B cell (primary cell): ENCODE results near the gene RTN4RL2. TPM values are rescaled to one million over a fixed set of nuclear protein-coding genes. Genes with fewer than 3 reads are reported as not detected.

ENCODE experiments used
- ATAC-seq: fragments of 200-7000 bp; cut with Tn5 transposase; one replicate; pipeline ENCODE4 v1.10.0; 2021; ENCODE audit warnings: low read depth, mild to moderate bottlenecking, moderate number of reproducible peaks, moderate library complexity
- CTCF ChIA-PET: fragments of 350-600 bp; sonication (Branson Sonifier 250); formaldehyde crosslinking; loops from one replicate; lab custom pipeline; 2021; ENCODE audit warnings: antibody characterized with exemption, inconsistent platforms; lab: Charles Lee
- POLR2A ChIA-PET: fragments of 350-600 bp; sonication (Branson Sonifier 250); formaldehyde crosslinking; loops from one replicate; lab custom pipeline; 2021; ENCODE audit warnings: antibody characterized with exemption; lab: Charles Lee
- DNase-seq: peaks from one replicate; pipeline ENCODE4 v3.0.0; 2013
- H2AFZ ChIP-seq: 2 replicates; pipeline ENCODE4 v1.6.1; 2012; ENCODE audit warnings: mild to moderate bottlenecking, low read depth, low read length; ENCODE audit not compliant: insufficient read depth, poor library complexity, severe bottlenecking
- H3K27ac ChIP-seq, 2 donors: 1 replicate in 1 of 2; 2 replicates in 1 of 2; pipeline ENCODE4 v1.5.1; 2012 to 2013; ENCODE audit warnings: low read length in 2 of 2, mild to moderate bottlenecking in 2 of 2, moderate library complexity in 1 of 2
- H3K27me3 ChIP-seq, 4 experiments: fragments of 200-600 bp in 1 of 4; sonication (generic) in 1 of 4; replicated peaks in 1 of 4; 1 replicate in 2 of 4; 2 replicates in 2 of 4; pipeline versions ENCODE4 v1.6.1 to v1.7.0; 2013 to 2016; ENCODE audit warnings: low read length in 3 of 4, mild to moderate bottlenecking in 2 of 4, mixed read lengths in 1 of 4, moderate library complexity in 1 of 4; ENCODE audit not compliant: insufficient read depth in 4 of 4, control insufficient read depth in 3 of 4; ENCODE audit errors: control extremely low read depth in 1 of 4
- H3K36me3 ChIP-seq, 2 experiments: replicated peaks in 1 of 2; 1 replicate in 1 of 2; 2 replicates in 1 of 2; pipeline versions ENCODE4 v1.6.1 to v1.7.1; 2013; ENCODE audit warnings: low read length in 1 of 2; ENCODE audit not compliant: insufficient read depth in 2 of 2, control insufficient read depth in 1 of 2; ENCODE audit errors: control extremely low read depth in 1 of 2, extremely low read depth in 1 of 2
- H3K4me1 ChIP-seq, 2 donors: fragments of 200-600 bp in 1 of 2; sonication (generic) in 1 of 2; 1 replicate in 1 of 2; 2 replicates in 1 of 2; pipeline versions ENCODE4 v1.5.1 to v1.6.1; 2013 to 2017; ENCODE audit warnings: low read length in 2 of 2; ENCODE audit not compliant: control insufficient read depth in 2 of 2, insufficient read depth in 2 of 2
- H3K4me2 ChIP-seq: replicated peaks from 2 replicates; pipeline ENCODE3; 2012; ENCODE audit warnings: mild to moderate bottlenecking, low read depth, low read length; ENCODE audit not compliant: poor library complexity, severe bottlenecking
- H3K4me3 ChIP-seq, 5 experiments: fragments of 200-600 bp in 1 of 5; sonication (generic) in 1 of 5; 1 replicate in 3 of 5; 2 replicates in 2 of 5; pipeline versions ENCODE4 v1.5.1 to v1.7.0; 2011 to 2016; ENCODE audit warnings: low read length in 4 of 5, mild to moderate bottlenecking in 4 of 5, low read depth in 2 of 5, control low read depth in 1 of 5, moderate library complexity in 1 of 5; ENCODE audit not compliant: insufficient read depth in 1 of 5; ENCODE audit errors: control extremely low read depth in 1 of 5, extremely low read depth in 1 of 5
- H3K79me2 ChIP-seq: fragments of 200-600 bp; sonication (generic); one replicate; pipeline ENCODE4 v1.6.0; 2016; ENCODE audit warnings: low read length; ENCODE audit not compliant: control insufficient read depth, insufficient read depth
- H3K9ac ChIP-seq: fragments of 200-600 bp; sonication (generic); 2 replicates; pipeline ENCODE4 v1.6.1; 2017; ENCODE audit warnings: mild to moderate bottlenecking, low read length, moderate library complexity
- H3K9me3 ChIP-seq, 3 donors: one replicate each; pipeline versions ENCODE4 v1.6.1 to v1.7.1; 2013; ENCODE audit warnings: low read length in 2 of 3; ENCODE audit not compliant: control insufficient read depth in 2 of 3, insufficient read depth in 1 of 3; ENCODE audit errors: control extremely low read depth in 1 of 3
- H4K20me1 ChIP-seq: 2 replicates; pipeline ENCODE4 v1.6.0; 2012; ENCODE audit warnings: mild to moderate bottlenecking, low read length; ENCODE audit not compliant: insufficient read depth, control insufficient read depth, poor library complexity, severe bottlenecking
- H3K27ac Mint-ChIP-seq: one replicate; pipeline ENCODE4 v1.8.0; 2021; ENCODE audit warnings: mixed read lengths
- H3K27me3 Mint-ChIP-seq: one replicate; pipeline ENCODE4 v1.8.0; 2021; ENCODE audit warnings: mixed read lengths
- H3K4me1 Mint-ChIP-seq: one replicate; pipeline ENCODE4 v1.8.0; 2021; ENCODE audit warnings: mixed read lengths
- H3K4me3 Mint-ChIP-seq: one replicate; pipeline ENCODE4 v1.8.0; 2021; ENCODE audit warnings: mixed read lengths
- H3K9me3 Mint-ChIP-seq: one replicate; pipeline ENCODE4 v1.8.0; 2022; ENCODE audit warnings: mixed read lengths; ENCODE audit not compliant: insufficient read depth
- CTCF ChIP-seq: fragments of 200-600 bp; IDR thresholded peaks from one replicate; pipeline ENCODE4 v1.8.0; 2022; ENCODE audit warnings: antibody characterized with exemption, mild to moderate bottlenecking
- EZH2 ChIP-seq: IDR thresholded peaks from 2 replicates; pipeline ENCODE4 v1.6.1; 2012; ENCODE audit warnings: borderline replicate concordance, low read depth, mild to moderate bottlenecking, moderate library complexity, low read length; ENCODE audit not compliant: insufficient read depth, poor library complexity, severe bottlenecking
- WGBS: methylation state at CpG from one replicate; pipeline ENCODE4 v1.1.5; 2013; ENCODE audit warnings: missing lambda C conversion rate; ENCODE audit not compliant: insufficient coverage; 5-methylcytosine and 5-hydroxymethylcytosine counted together
- intact Hi-C: fragments of 100-400 bp; cut with micrococcal nuclease; formaldehyde crosslinking; loops from one replicate; pipeline ENCODE4 v1.10.0; 2022
- polyA plus RNA-seq: library from polyadenylated mRNA; depleted of rRNA; stranded (reverse); fragments of >200 nt; gene quantifications from 2 replicates; pipeline ENCODE4 v1.2.3, GENCODE V29; 2012
- total RNA-seq, 2 donors: library from RNA; stranded (reverse); fragments of 120-200 nt in 1 of 2; gene quantifications; 1 replicate in 1 of 2; 2 replicates in 1 of 2; pipeline versions ENCODE4 v1.2.3 to v1.2.4, GENCODE V29; 2013 to 2022

The RTN4RL2 gene
- total and polyA plus RNA-seq, 2 donors (not counting 1 experiment from before 2014, with no cell fraction given) = 0.12 to 0.13 TPM

DNA sequence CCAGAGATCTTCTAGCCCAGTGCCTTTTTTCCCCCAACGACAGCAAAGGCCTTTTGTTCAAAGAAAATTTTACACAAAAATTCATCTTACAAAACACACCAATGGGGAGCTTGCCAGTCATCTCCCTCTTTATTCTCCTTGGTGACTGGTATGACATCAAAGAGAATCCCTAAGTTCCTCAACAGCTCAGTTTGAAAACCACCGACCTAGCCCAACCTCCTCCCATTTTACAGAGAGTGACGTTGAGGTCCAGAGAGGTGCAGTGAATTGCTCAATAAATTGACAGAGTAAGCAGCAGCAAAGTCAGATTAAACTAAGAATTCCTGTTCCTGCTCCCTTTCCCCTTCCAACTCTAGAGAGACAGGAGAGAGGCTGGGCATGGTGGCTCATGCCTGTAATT lies 41.2 kb upstream of the RTN4RL2 start:
- WGBS = 73% methylated on average over 1 of the region's 3 CpGs
- Mint-ChIP-seq H3K4me3 (no peak overlapping the region), H3K27ac (no peak overlapping the region), H3K27me3 (no peaks in the 10 kb centered on the region), H3K4me1 (peaks cover 4% of the 10 kb centered on the region), H3K9me3 (no peaks in the 10 kb centered on the region)
- ChIA-PET CTCF (interaction anchor here (0.5 kb wide), 1 partner anchor 69 kb away, joined by 4 read pairs; no protein-coding TSS in a partner anchor), POLR2A (no interaction called here)
- intact Hi-C loops = no loop called here
- no peaks in the 10 kb centered on the region for H3K27me3 ChIP-seq
- H3K9me3 ChIP-seq = no peaks in the 10 kb centered on the region
- DNase-seq = no peak
- TF ChIP-seq CTCF (no peak), EZH2 (no peak)
- ATAC-seq = no peak
- no peak overlapping the region for H3K27ac ChIP-seq
- H3K79me2 ChIP-seq = peaks cover 9% of the 10 kb centered on the region
- H2AFZ ChIP-seq = no peak overlapping the region
- peaks cover 1% of the 10 kb centered on the region in 2 donors for H3K4me1 ChIP-seq
- no peak overlapping the region for H3K4me3 ChIP-seq
- H3K4me2 ChIP-seq = no peak overlapping the region
- H3K9ac ChIP-seq = no peak overlapping the region
- H4K20me1 ChIP-seq = no peaks in the 10 kb centered on the region
- peaks cover 0 to 22% of the 10 kb centered on the region in 2 experiments for H3K36me3 ChIP-seq

DNA sequence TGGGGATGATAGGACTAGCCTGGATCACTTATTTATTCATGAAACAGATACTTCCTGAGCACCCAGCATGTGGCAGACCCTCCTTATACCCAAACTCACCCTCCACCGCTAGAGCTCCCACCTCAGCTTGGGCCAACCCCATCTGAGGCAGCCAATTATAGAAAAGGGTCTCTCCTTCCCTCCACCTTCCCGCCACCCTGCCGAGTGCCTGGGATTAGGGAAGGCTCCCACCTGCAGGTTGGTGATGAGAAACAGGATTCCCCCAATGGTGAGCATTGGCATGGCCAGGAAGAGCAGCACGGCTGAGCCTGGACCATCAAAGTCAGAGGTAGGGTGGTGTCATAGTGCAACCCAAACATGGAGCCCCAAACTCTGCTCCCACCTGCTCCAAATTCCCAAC lies 39.3 kb upstream of the RTN4RL2 start:
- Histone ChIP-seq H3K79me2 (peaks cover 14% of the 10 kb centered on the region), H3K4me3 (no peak overlapping the region), H3K27me3 (no peaks in the 10 kb centered on the region), H3K9ac (no peak overlapping the region), H3K9me3 (peaks cover 0 to 4% (median 0%) of the 10 kb centered on the region in 3 donors), H2AFZ (no peak overlapping the region), H3K27ac (no peak overlapping the region), H3K4me2 (no peak overlapping the region), H3K36me3 (peaks cover 0 to 22% of the 10 kb centered on the region in 2 experiments), H3K4me1 (peaks cover 21% of the 10 kb centered on the region in 2 donors), H4K20me1 (no peaks in the 10 kb centered on the region)
- DNase-seq (no peak), ATAC-seq (no peak)
- Mint-ChIP-seq H3K27ac (no peak overlapping the region), H3K4me3 (no peak overlapping the region), H3K27me3 (no peaks in the 10 kb centered on the region), H3K4me1 (peaks cover 22% of the 10 kb centered on the region), H3K9me3 (no peaks in the 10 kb centered on the region)
- CTCF ChIA-PET = no interaction called here
- POLR2A ChIA-PET = no interaction called here
- TF ChIP-seq EZH2 (no peak), CTCF (no peak)
- WGBS = 87% methylated on average over 2 of the region's 4 CpGs
- intact Hi-C loops = no loop called here
